ENCODE results near the gene IFIT3. TPM values are rescaled to one million over a fixed set of nuclear protein-coding genes. Genes with fewer than 3 reads are reported as not detected.

Gene IFIT3
- total and polyA plus RNA-seq, 2 of the 8 experiments (the other 6 are each of a cell fraction or from before 2014, with no cell fraction given) = 0.12 to 0.84 TPM

- Histone ChIP-seq H3K56ac (replicated peaks; ENCODE audit: insufficient read length, low read depth, low read length) (no peak overlapping the region), H3K4ac (replicated peaks; ENCODE audit: insufficient read length, low read depth, low read length) (no peak overlapping the region), H3K27me3 (replicated peaks in 1 of 4; ENCODE audit: control insufficient read depth in 3 of 4, extremely low read depth in 1 of 4, insufficient read depth in 3 of 4, low read length in 3 of 4) (no peaks in the 10 kb centered on the region), H2BK15ac (ENCODE audit: low read length) (no peak overlapping the region), H3K14ac (ENCODE audit: insufficient read length) (no peak overlapping the region), H3K4me2 (ENCODE audit: insufficient read depth in 1 of 2, low read depth in 2 of 2, low read length in 2 of 2) (no peak overlapping the region), H4K91ac (replicated peaks; ENCODE audit: insufficient read length, low read length) (no peak overlapping the region), H3K23ac (ENCODE audit: insufficient read length) (no peak overlapping the region), H2BK12ac (ENCODE audit: low read depth, low read length) (no peak overlapping the region), H3K23me2 (ENCODE audit: low read depth, low read length) (no peaks in the 10 kb centered on the region), H3K9ac (replicated peaks in 1 of 4; ENCODE audit: extremely low read depth in 1 of 4, low read depth in 3 of 4, low read length in 3 of 4) (no peak overlapping the region), H3K79me2 (ENCODE audit: control insufficient read depth in 1 of 2, insufficient read depth in 2 of 2, low read length in 2 of 2) (no peaks in the 10 kb centered on the region), H3K18ac (ENCODE audit: extremely low read depth, low read length) (0 out of 2 replicates have a peak overlapping the region, but pooled peaks have one; percentile 17), H3K4me3 (ENCODE audit: extremely low read depth in 1 of 4, insufficient read depth in 2 of 4, low read depth in 3 of 4, low read length in 4 of 4) (no peak overlapping the region), H2AFZ (ENCODE audit: low read length) (no peak overlapping the region), H2AK5ac (ENCODE audit: low read depth, low read length) (0 out of 2 replicates have a peak overlapping the region, but pooled peaks have one; percentile 15), H4K8ac (ENCODE audit: extremely low read depth, insufficient read depth, low read length) (no peak overlapping the region), H2BK5ac (ENCODE audit: low read depth, low read length) (no peak overlapping the region), H3K9me3 (ENCODE audit: insufficient read depth in 2 of 2, low read depth in 1 of 2, low read length in 1 of 2) (no peaks in the 10 kb centered on the region), H3K4me1 (replicated peaks in 1 of 4; ENCODE audit: control insufficient read depth in 3 of 4, insufficient read depth in 4 of 4, low read length in 3 of 4) (peaks cover 5 to 14% (median 10%) of the 10 kb centered on the region in 4 experiments; a peak in 4 of 7 replicates), H3K79me1 (ENCODE audit: low read depth, low read length) (no peaks in the 10 kb centered on the region), H4K20me1 (replicated peaks in 1 of 2; ENCODE audit: control insufficient read depth in 1 of 2, insufficient read depth in 2 of 2, low read length in 2 of 2) (no peaks in the 10 kb centered on the region), H4K5ac (ENCODE audit: insufficient read length, low read depth, low read length) (no peak overlapping the region), H3K27ac (ENCODE audit: low read depth, low read length) (no peak overlapping the region), H2BK20ac (ENCODE audit: low read length) (no peak overlapping the region), H3K36me3 (ENCODE audit: control insufficient read depth in 2 of 4, insufficient read depth in 4 of 4, low read length in 3 of 4) (no peaks in the 10 kb centered on the region), H2BK120ac (replicated peaks; ENCODE audit: low read depth, low read length) (no peak overlapping the region)
- FAIRE-seq = no peak
- TF ChIP-seq HDAC2 (IDR thresholded peaks at IDR 0.05; ENCODE audit: borderline replicate concordance in 1 of 2, low read depth in 2 of 2, low read length in 2 of 2) = no peak
- TF ChIP-seq CTBP2 (IDR thresholded peaks at IDR 0.05; ENCODE audit: borderline replicate concordance, insufficient read depth, insufficient read length, low read length) = no peak
- no peak for TF ChIP-seq SP2 (IDR thresholded peaks at IDR 0.05; ENCODE audit: low read length)
- no peak for TF ChIP-seq EZH2 (IDR thresholded peaks at IDR 0.05; ENCODE audit: low read depth, low read length, severe bottlenecking)
- TF ChIP-seq TCF12 (IDR thresholded peaks at IDR 0.05; ENCODE audit: low read depth, low read length) = no peak
- no peak for TF ChIP-seq SP4 (IDR thresholded peaks at IDR 0.05; ENCODE audit: low read length)
- no peak for TF ChIP-seq KDM4A (IDR thresholded peaks at IDR 0.05; ENCODE audit: low read depth, low read length, severe bottlenecking)
- no peak for TF ChIP-seq POLR2AphosphoS5 (IDR thresholded peaks at IDR 0.05; ENCODE audit: low read depth, low read length)
- TF ChIP-seq USF2 (IDR thresholded peaks at IDR 0.05; ENCODE audit: low read length) = no peak
- no peak for TF ChIP-seq SIX5 (IDR thresholded peaks at IDR 0.05; ENCODE audit: low read depth, low read length)
- WGBS, 2 experiments (ENCODE audit: extremely low coverage in 1 of 2, insufficient coverage in 1 of 2, insufficient read length in 1 of 2, insufficient replicate concordance in 2 of 2, low coverage in 1 of 2, low lambda C conversion rate in 2 of 2, missing lambda C conversion rate in 1 of 2) = 93% methylated on average over 3 of the region's 3 CpGs; no CpG with 5 or more reads in 1 of the 2 experiments
- ChIA-PET POLR2A (ENCODE audit: partially characterized antibody) (no interaction called here), CTCF (ENCODE audit: partially characterized antibody) (interaction anchor here (1.6 kb wide), 1 partner anchor 27 kb away, joined by 4 read pairs; no protein-coding TSS in a partner anchor)
- no peak for DNase-seq (ENCODE audit: low read depth in 1 of 2, low spot score in 2 of 2)
Measured at GRCh38 chr10:89342206-89342958, 14.6 kb downstream of the IFIT3 start.
